Uterus (tissue), 4 donors: ENCODE data around the gene ITFG2. TPM values are rescaled to one million over a fixed set of nuclear protein-coding genes. Genes with fewer than 3 reads are reported as not detected.
A peak's percentile ranks its signal among the peaks of the same experiment; 100 is the strongest.

Experiments
- DNase-seq, 2 donors: peaks; one replicate each; pipeline ENCODE4 v3.0.0-alpha.2; 2019 to 2020
- H3K27ac ChIP-seq, 2 donors: fragments of 200-600 bp; sonication (generic); 1 replicate in 1 of 2; 2 replicates in 1 of 2; pipeline ENCODE4 v1.5.1; 2016 to 2018
- H3K27me3 ChIP-seq, 2 donors: fragments of 200-600 bp; sonication (generic); one replicate each; pipeline ENCODE4 v1.5.1; 2018 to 2019; ENCODE audit warnings: control low read depth in 1 of 2
- H3K36me3 ChIP-seq, 2 donors: fragments of 200-600 bp; sonication (generic); one replicate each; pipeline ENCODE4 v1.5.1; 2019; ENCODE audit warnings: control low read depth in 1 of 2
- H3K4me1 ChIP-seq, 2 donors: fragments of 200-600 bp; sonication (generic); one replicate each; pipeline ENCODE4 v1.5.1; 2018 to 2019; ENCODE audit warnings: control low read depth in 1 of 2
- H3K4me3 ChIP-seq, 2 donors: fragments of 200-600 bp; sonication (generic); 1 replicate in 1 of 2; 2 replicates in 1 of 2; pipeline ENCODE4 v1.5.1; 2018 to 2019; ENCODE audit warnings: mild to moderate bottlenecking in 1 of 2
- H3K9me3 ChIP-seq, 2 donors: fragments of 200-600 bp; sonication (generic); one replicate each; pipeline ENCODE4 v1.5.1; 2019; ENCODE audit warnings: control low read depth in 1 of 2
- POLR2A ChIP-seq, 2 donors: fragments of 450-650 bp; IDR thresholded peaks; one replicate each; pipeline ENCODE4 v1.6.1; 2016; ENCODE audit warnings: antibody characterized with exemption in 2 of 2, mild to moderate bottlenecking in 1 of 2, moderate library complexity in 1 of 2
- intact Hi-C: fragments of 100-400 bp; cut with DNase I; formaldehyde crosslinking; loops from one replicate; pipeline ENCODE4 v1.15.1; 2023; ENCODE audit warnings: low total_unique reads
- total RNA-seq, 4 donors: library from RNA; depleted of rRNA in 3 of 4; stranded (reverse); fragments of >200 nt in 3 of 4; gene quantifications; one replicate each; pipeline versions ENCODE4 v1.1.0 to v1.2.4, GENCODE V29; 2014 to 2023
- TF ChIP-seq, protein P1 (sequence below), 4 experiments: fragments of 200-600 bp in 2 of 4; fragments of 450-650 bp in 2 of 4; sonication (generic) in 2 of 4; IDR thresholded peaks; one replicate each; pipeline ENCODE4 v1.5.1; 2016 to 2019; ENCODE audit warnings: antibody characterized with exemption in 4 of 4, mild to moderate bottlenecking in 2 of 4, moderate library complexity in 1 of 4
- donor health status: DM: yes; HTN: yes; CAD: no.

ITFG2 gene
- total RNA-seq, 4 donors from 2014 or later, result 30.5 to 92.6 (median 35.0) TPM

DNA sequence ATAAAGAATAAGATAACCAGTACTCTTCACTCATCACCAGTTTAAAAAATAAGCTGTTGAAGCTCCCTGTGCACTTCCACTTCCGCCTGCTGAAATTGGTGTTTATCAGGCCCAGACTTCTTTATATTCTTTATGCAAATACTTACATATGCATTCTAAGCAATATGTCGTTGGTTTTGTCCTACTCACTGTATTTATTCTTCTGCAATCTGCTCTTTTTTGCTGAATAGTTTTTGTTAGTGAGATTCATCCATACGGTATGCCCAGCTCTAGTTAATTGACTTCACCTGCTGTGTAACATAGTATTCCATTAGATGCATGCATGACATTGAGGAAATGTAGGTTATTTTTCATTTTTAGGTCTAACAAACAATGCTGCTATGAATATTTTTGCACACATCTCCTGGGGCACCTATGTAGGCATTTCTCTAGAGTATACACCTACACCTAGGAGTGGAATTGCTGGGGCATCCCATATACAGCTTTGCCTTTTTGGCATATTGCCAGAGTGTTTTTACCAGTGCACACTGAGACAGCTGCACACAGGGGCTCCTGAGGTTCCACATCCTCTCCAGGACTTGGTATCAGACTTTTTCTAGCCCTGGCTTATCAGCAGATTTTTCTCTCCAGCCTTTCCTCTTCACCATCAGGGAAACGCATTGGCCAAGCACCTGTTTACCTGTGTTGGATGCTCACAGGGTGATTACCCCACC lies 23.4 kb downstream of the ITFG2 start:
- Histone ChIP-seq H3K27ac (no peak overlapping the region), H3K36me3 (no peaks in the 10 kb centered on the region), H3K4me1 (peaks cover 0 to 8% of the 10 kb centered on the region in 2 donors), H3K9me3 (no peaks in the 10 kb centered on the region), H3K27me3 (no peaks in the 10 kb centered on the region), H3K4me3 (no peak overlapping the region)
- DNase-seq, result no peak
- no peak for TF ChIP-seq POLR2A (IDR thresholded peaks at IDR 0.05)
- TF ChIP-seq, protein P1, sequence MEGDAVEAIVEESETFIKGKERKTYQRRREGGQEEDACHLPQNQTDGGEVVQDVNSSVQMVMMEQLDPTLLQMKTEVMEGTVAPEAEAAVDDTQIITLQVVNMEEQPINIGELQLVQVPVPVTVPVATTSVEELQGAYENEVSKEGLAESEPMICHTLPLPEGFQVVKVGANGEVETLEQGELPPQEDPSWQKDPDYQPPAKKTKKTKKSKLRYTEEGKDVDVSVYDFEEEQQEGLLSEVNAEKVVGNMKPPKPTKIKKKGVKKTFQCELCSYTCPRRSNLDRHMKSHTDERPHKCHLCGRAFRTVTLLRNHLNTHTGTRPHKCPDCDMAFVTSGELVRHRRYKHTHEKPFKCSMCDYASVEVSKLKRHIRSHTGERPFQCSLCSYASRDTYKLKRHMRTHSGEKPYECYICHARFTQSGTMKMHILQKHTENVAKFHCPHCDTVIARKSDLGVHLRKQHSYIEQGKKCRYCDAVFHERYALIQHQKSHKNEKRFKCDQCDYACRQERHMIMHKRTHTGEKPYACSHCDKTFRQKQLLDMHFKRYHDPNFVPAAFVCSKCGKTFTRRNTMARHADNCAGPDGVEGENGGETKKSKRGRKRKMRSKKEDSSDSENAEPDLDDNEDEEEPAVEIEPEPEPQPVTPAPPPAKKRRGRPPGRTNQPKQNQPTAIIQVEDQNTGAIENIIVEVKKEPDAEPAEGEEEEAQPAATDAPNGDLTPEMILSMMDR (IDR thresholded peaks at IDR 0.05), result no peak
- intact Hi-C loops, result no loop called here

DNA sequence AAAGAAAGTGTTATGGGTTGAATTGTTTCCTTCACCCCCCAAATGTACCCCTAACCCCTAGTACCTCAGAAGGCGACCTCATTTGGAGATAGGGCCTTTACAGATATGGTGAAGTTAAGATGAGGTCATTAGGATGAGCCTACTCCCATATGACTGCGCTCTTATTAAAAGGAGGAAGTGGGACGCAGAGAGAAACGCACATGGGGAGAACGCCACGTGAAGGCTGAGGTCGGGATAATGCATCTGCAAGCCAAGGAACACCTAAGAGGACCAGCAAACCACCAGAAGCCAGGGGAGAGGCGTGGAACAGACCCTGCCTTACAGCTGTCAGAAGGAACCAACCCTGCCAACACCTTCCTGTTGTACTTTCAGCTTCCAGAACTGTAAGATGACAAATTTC lies 24.1 kb downstream of the ITFG2 start:
- Histone ChIP-seq H3K4me1 (peaks cover 0 to 8% of the 10 kb centered on the region in 2 donors), H3K4me3 (no peak overlapping the region), H3K9me3 (no peaks in the 10 kb centered on the region), H3K27me3 (no peaks in the 10 kb centered on the region), H3K36me3 (no peaks in the 10 kb centered on the region), H3K27ac (no peak overlapping the region)
- intact Hi-C loops, result no loop called here
- no peak for DNase-seq
- TF ChIP-seq, protein P1 (IDR thresholded peaks at IDR 0.05), result no peak
- TF ChIP-seq POLR2A (IDR thresholded peaks at IDR 0.05), result no peak

DNA sequence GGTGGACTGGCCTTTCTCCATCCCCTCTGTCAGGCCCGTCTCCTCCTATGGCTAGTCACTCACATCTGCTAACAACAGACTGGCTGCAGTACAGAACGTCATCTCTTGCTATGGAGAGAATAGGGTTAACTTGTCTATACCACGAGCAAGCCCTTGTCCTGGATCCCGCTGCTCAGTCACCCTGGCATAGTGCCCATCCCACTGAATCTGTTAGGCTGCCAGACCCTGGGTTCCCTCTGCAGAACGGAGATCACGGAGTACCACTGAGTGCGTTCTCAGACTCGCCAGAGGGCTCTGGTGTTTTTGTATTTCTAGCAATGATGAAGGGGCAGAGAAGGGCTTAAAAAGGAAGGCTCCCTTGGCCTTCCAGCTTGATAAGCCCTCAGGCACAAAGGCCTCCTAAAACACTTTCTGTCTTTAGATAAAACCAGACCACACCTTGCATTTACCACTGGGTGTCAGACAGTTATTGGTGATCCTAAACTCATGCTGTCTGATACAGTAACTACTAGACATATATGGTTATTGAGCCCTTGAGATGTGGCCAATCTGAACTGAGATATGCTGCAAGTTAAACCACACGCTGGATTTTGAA lies 28.7 kb downstream of the ITFG2 start:
- intact Hi-C loops, result no loop called here
- Histone ChIP-seq H3K36me3 (no peaks in the 10 kb centered on the region), H3K9me3 (no peaks in the 10 kb centered on the region), H3K27ac (no peak overlapping the region), H3K4me3 (no peak overlapping the region), H3K27me3 (no peaks in the 10 kb centered on the region), H3K4me1 (no peaks in the 10 kb centered on the region)
- no peak for DNase-seq
- no peak for TF ChIP-seq POLR2A (IDR thresholded peaks at IDR 0.05)
- TF ChIP-seq, protein P1 (IDR thresholded peaks at IDR 0.05), result no peak

DNA sequence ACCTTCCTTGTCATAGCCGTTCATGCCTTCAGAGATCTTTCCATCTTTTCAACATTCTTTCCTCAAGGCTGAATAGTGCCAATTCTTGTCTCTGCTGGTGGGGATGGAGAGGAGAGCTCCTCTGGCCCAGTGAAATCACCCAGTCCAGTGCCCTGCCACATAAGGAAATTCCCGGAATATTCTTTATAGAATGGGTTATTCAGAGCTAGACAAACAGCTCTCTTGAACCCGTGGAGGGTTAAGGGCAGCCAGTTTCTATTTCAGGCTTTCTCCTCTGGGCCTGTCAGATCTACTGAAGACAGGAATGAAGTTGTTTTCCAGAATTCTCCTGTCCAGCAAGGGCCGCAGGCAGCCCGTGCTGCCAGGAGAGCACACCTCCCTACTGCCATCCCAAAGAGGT lies 30.5 kb downstream of the ITFG2 start:
- Histone ChIP-seq H3K9me3 (no peaks in the 10 kb centered on the region), H3K36me3 (no peaks in the 10 kb centered on the region), H3K4me1 (no peaks in the 10 kb centered on the region), H3K4me3 (no peak overlapping the region), H3K27ac (no peak overlapping the region), H3K27me3 (no peaks in the 10 kb centered on the region)
- no peak for DNase-seq
- TF ChIP-seq, protein P1 (IDR thresholded peaks at IDR 0.05), result no peak
- TF ChIP-seq POLR2A (IDR thresholded peaks at IDR 0.05), result no peak
- intact Hi-C loops, result no loop called here

DNA sequence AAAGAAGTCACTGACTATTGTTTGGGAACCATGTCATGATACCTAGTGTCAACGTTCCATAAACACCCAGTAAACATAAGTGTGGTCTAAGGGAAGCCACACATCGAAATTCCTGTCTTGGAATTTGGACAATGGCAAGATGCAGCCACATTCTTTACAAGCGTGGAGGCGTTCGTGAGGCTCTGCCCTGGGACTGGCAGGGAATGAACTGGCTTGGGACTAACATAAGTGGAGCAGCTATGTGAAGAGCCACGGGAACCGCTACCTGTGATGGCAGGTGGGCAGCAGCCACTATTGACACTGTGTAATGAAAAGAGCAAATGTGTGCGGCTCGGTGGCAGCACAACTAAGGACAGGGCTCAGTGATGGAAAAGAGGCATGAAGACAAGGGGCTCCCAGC lies 32.3 kb downstream of the ITFG2 start:
- no peak for DNase-seq
- intact Hi-C loops, result no loop called here
- Histone ChIP-seq H3K4me1 (no peaks in the 10 kb centered on the region), H3K4me3 (no peak overlapping the region), H3K27me3 (no peaks in the 10 kb centered on the region), H3K27ac (peak overlapping the region in 1 of 2 donors; percentile 25), H3K36me3 (no peaks in the 10 kb centered on the region), H3K9me3 (no peaks in the 10 kb centered on the region)
- TF ChIP-seq, protein P1 (IDR thresholded peaks at IDR 0.05), result no peak
- TF ChIP-seq POLR2A (IDR thresholded peaks at IDR 0.05), result no peak
